ENCODE results near the gene SMPD4. TPM values are rescaled to one million over a fixed set of nuclear protein-coding genes. Genes with fewer than 3 reads are reported as not detected.
"Not testable (repeated sequence)": the region's sequence is repeated elsewhere in the genome, so short reads cannot be mapped to it uniquely, and the experiment has no call there.

The SMPD4 gene
- polyA plus RNA-seq, 1 experiment, result 29.5 TPM

GRCh38 chr2:130202518-130202917 is 21.1 kb upstream of the SMPD4 start:
- H3K27ac ChIP-seq (ENCODE audit: low read depth, low read length); DNase-seq (ENCODE audit: low read depth, low spot score); CTCF ChIA-PET; H3K27me3 ChIP-seq (ENCODE audit: control insufficient read depth, insufficient read depth, low read length); H3K4me3 ChIP-seq (ENCODE audit: low read depth, low read length); H3K9me3 ChIP-seq (ENCODE audit: control insufficient read depth, insufficient read depth, low read length); POLR2A ChIA-PET: not testable (repeated sequence)

- Histone ChIP-seq H3K9me3 (ENCODE audit: control insufficient read depth, insufficient read depth, low read length) (no peaks in the 10 kb centered on the region; the same call in 1 of the 2 replicates), H3K4me3 (ENCODE audit: low read depth, low read length) (no peak within 1 kb of the TSS), H3K27ac (ENCODE audit: low read depth, low read length) (no peak within 1 kb of the TSS), H3K27me3 (ENCODE audit: control insufficient read depth, insufficient read depth, low read length) (no peaks in the 10 kb centered on the region)
- TF ChIP-seq CTCF (IDR thresholded peaks at IDR 0.05; ENCODE audit: low read depth, low read length), result no peak
- ChIA-PET POLR2A (no interaction called here), CTCF (no interaction called here)
- no peak for DNase-seq (ENCODE audit: low read depth, low spot score)
These were observed 16.9 kb upstream of the SMPD4 start, which contains the start of gene TUBA3E for GRCh38 chr2:130198343-130198742. Gene TUBA3E (minus strand): TSS chr2:130198439. CDS start chr2:130198360, 79 bp downstream.

- CTCF ChIA-PET; H3K27ac ChIP-seq (ENCODE audit: low read depth, low read length); H3K4me3 ChIP-seq (ENCODE audit: low read depth, low read length); POLR2A ChIA-PET; H3K27me3 ChIP-seq (ENCODE audit: control insufficient read depth, insufficient read depth, low read length); DNase-seq (ENCODE audit: low read depth, low spot score); H3K9me3 ChIP-seq (ENCODE audit: control insufficient read depth, insufficient read depth, low read length): not testable (repeated sequence)
These were observed 14.7 kb upstream of the SMPD4 start for GRCh38 chr2:130196052-130196451.

- POLR2A ChIA-PET; H3K4me3 ChIP-seq (ENCODE audit: low read depth, low read length); DNase-seq (ENCODE audit: low read depth, low spot score); H3K27me3 ChIP-seq (ENCODE audit: control insufficient read depth, insufficient read depth, low read length); CTCF ChIA-PET; H3K9me3 ChIP-seq (ENCODE audit: control insufficient read depth, insufficient read depth, low read length); H3K27ac ChIP-seq (ENCODE audit: low read depth, low read length): not testable (repeated sequence)
These were observed 13.8 kb upstream of the SMPD4 start for GRCh38 chr2:130195089-130195635.

GRCh38 chr2:130193824-130194223 is 12.4 kb upstream of the SMPD4 start:
- H3K4me3 ChIP-seq (ENCODE audit: low read depth, low read length); H3K27me3 ChIP-seq (ENCODE audit: control insufficient read depth, insufficient read depth, low read length); H3K9me3 ChIP-seq (ENCODE audit: control insufficient read depth, insufficient read depth, low read length); DNase-seq (ENCODE audit: low read depth, low spot score); POLR2A ChIA-PET; CTCF ChIA-PET; H3K27ac ChIP-seq (ENCODE audit: low read depth, low read length): not testable (repeated sequence)

- POLR2A ChIA-PET, result interaction anchor here (0.7 kb wide), 1 partner anchor 11 kb away, joined by 3 read pairs; no protein-coding TSS in a partner anchor
- DNase-seq (ENCODE audit: low read depth, low spot score); H3K27me3 ChIP-seq (ENCODE audit: control insufficient read depth, insufficient read depth, low read length); H3K27ac ChIP-seq (ENCODE audit: low read depth, low read length); H3K9me3 ChIP-seq (ENCODE audit: control insufficient read depth, insufficient read depth, low read length); CTCF ChIA-PET; H3K4me3 ChIP-seq (ENCODE audit: low read depth, low read length): not testable (repeated sequence)
These were observed 11.0 kb upstream of the SMPD4 start for GRCh38 chr2:130192451-130192850.

- H3K9me3 ChIP-seq (ENCODE audit: control insufficient read depth, insufficient read depth, low read length); H3K4me3 ChIP-seq (ENCODE audit: low read depth, low read length); DNase-seq (ENCODE audit: low read depth, low spot score); H3K27ac ChIP-seq (ENCODE audit: low read depth, low read length); H3K27me3 ChIP-seq (ENCODE audit: control insufficient read depth, insufficient read depth, low read length); CTCF ChIA-PET; POLR2A ChIA-PET: not testable (repeated sequence)
These were observed 9.9 kb upstream of the SMPD4 start for GRCh38 chr2:130191319-130191718.

- ChIA-PET POLR2A (no interaction called here), CTCF (no interaction called here)
- no peak for DNase-seq (ENCODE audit: low read depth, low spot score)
- H3K27me3 ChIP-seq (ENCODE audit: control insufficient read depth, insufficient read depth, low read length), result no peaks in the 10 kb centered on the region
- H3K9me3 ChIP-seq (ENCODE audit: control insufficient read depth, insufficient read depth, low read length), result no peaks in the 10 kb centered on the region; the same call in 1 of the 2 replicates
- no peak overlapping the region for H3K4me3 ChIP-seq (ENCODE audit: low read depth, low read length)
- no peak for TF ChIP-seq CTCF (IDR thresholded peaks at IDR 0.05; ENCODE audit: low read depth, low read length)
- H3K27ac ChIP-seq (ENCODE audit: low read depth, low read length), result no peak overlapping the region
These were observed 8.8 kb upstream of the SMPD4 start for GRCh38 chr2:130190237-130190636.

GRCh38 chr2:130188958-130189357 is 7.6 kb upstream of the SMPD4 start:
- H3K27ac ChIP-seq (ENCODE audit: low read depth, low read length); CTCF ChIA-PET; H3K4me3 ChIP-seq (ENCODE audit: low read depth, low read length); POLR2A ChIA-PET; H3K27me3 ChIP-seq (ENCODE audit: control insufficient read depth, insufficient read depth, low read length); DNase-seq (ENCODE audit: low read depth, low spot score); H3K9me3 ChIP-seq (ENCODE audit: control insufficient read depth, insufficient read depth, low read length): not testable (repeated sequence)

GRCh38 chr2:130187859-130188792 is 6.7 kb upstream of the SMPD4 start:
- H3K27ac ChIP-seq (ENCODE audit: low read depth, low read length); CTCF ChIA-PET; H3K4me3 ChIP-seq (ENCODE audit: low read depth, low read length); H3K9me3 ChIP-seq (ENCODE audit: control insufficient read depth, insufficient read depth, low read length); H3K27me3 ChIP-seq (ENCODE audit: control insufficient read depth, insufficient read depth, low read length); DNase-seq (ENCODE audit: low read depth, low spot score): not testable (repeated sequence)
- POLR2A ChIA-PET, result interaction anchor here (0.9 kb wide), 1 partner anchor 1298 kb away, joined by 3 read pairs; no protein-coding TSS in a partner anchor

Data from AG04450 (cell line).